ENCODE measurements around the gene EMCN. TPM values are rescaled to one million over a fixed set of nuclear protein-coding genes. Genes with fewer than 3 reads are reported as not detected.
A peak's percentile ranks its signal among the peaks of the same experiment; 100 is the strongest.

The EMCN gene
- polyA plus RNA-seq, 2 of the 4 experiments (the other 2 are of a cell fraction) = not detected

GRCh38 chr4:100461807-100462605, 55.8 kb downstream of the EMCN start:
- no peak for FAIRE-seq

GRCh38 chr4:100450449-100450848, 67.4 kb downstream of the EMCN start:
- CTCF ChIA-PET = no interaction called here
- no peak overlapping the region for H3K27ac ChIP-seq
- 34% methylated on average over 2 of the region's 2 CpGs for WGBS (ENCODE audit: missing lambda C conversion rate)
- DNase-seq (ENCODE audit: low read depth in 1 of 2, low spot score in 1 of 2) = no peak
- no peak for TF ChIP-seq ZFP36 (IDR thresholded peaks at IDR 0.05; ENCODE audit: borderline replicate concordance, partially characterized antibody)
- TF ChIP-seq EHMT2 (IDR thresholded peaks at IDR 0.05; ENCODE audit: low read depth) = no peak
- no peak for TF ChIP-seq HMGXB4 (CRISPR knock-in tag; IDR thresholded peaks at IDR 0.05; ENCODE audit: borderline replicate concordance)
- no peak for TF ChIP-seq RFX5 (IDR thresholded peaks at IDR 0.05)
- TF ChIP-seq MAX (IDR thresholded peaks at IDR 0.05) = no peak
- TF ChIP-seq POLR2AphosphoS2 (conservative IDR thresholded peaks at IDR 0.05; ENCODE audit: low read length) = no peak
- TF ChIP-seq CBX8 (IDR thresholded peaks at IDR 0.05) = no peak
- TF ChIP-seq TFCP2L1 (CRISPR knock-in tag; IDR thresholded peaks at IDR 0.05) = no peak
- no peak for TF ChIP-seq RCOR1 (IDR thresholded peaks at IDR 0.05; ENCODE audit: low read depth, low read length)
- TF ChIP-seq SREBF2 (IDR thresholded peaks at IDR 0.05) = no peak
- TF ChIP-seq RNF2 (IDR thresholded peaks at IDR 0.05; ENCODE audit: borderline replicate concordance, low read depth) = no peak
- no peak for TF ChIP-seq HOXB13 (CRISPR knock-in tag; IDR thresholded peaks at IDR 0.05; ENCODE audit: low read depth)
- H3K4me1 ChIP-seq = no peaks in the 10 kb centered on the region
- FAIRE-seq = no peak
- POLR2A ChIA-PET = no interaction called here
- H3K9me3 ChIP-seq = no peaks in the 10 kb centered on the region
- no peak overlapping the region for H3K4me3 ChIP-seq
- H3K4me2 ChIP-seq = no peak overlapping the region
- no peak for ATAC-seq

More at GRCh38 chr4:100461807-100462605, 55.8 kb downstream of the EMCN start:
- WGBS (ENCODE audit: missing lambda C conversion rate) = 18% methylated on average over 5 of the region's 5 CpGs
- Histone ChIP-seq H3K27ac (no peak overlapping the region), H3K4me3 (no peak overlapping the region), H3K9me3 (no peaks in the 10 kb centered on the region), H3K4me1 (no peaks in the 10 kb centered on the region), H3K4me2 (peak overlapping the region; percentile 38; the same call in 2 of the 3 replicates)
- TF ChIP-seq HOXB13 (CRISPR knock-in tag; IDR thresholded peaks at IDR 0.05; ENCODE audit: low read depth) (no peak), BCL3 (IDR thresholded peaks at IDR 0.05) (no peak), SMC3 (IDR thresholded peaks at IDR 0.05) (no peak), EHF (CRISPR knock-in tag; IDR thresholded peaks at IDR 0.05) (no peak), TFCP2L1 (CRISPR knock-in tag; IDR thresholded peaks at IDR 0.05) (no peak), NPAS2 (CRISPR knock-in tag; IDR thresholded peaks at IDR 0.05; ENCODE audit: borderline replicate concordance) (no peak), MAZ (IDR thresholded peaks at IDR 0.05; ENCODE audit: borderline replicate concordance, low read depth, low read length) (no peak), TP53 (CRISPR knock-in tag; IDR thresholded peaks at IDR 0.05) (no peak), ZC3H11A (IDR thresholded peaks at IDR 0.05) (no peak), CEBPB (IDR thresholded peaks at IDR 0.05) (no peak), ELK1 (IDR thresholded peaks at IDR 0.05; ENCODE audit: low read depth, low read length) (no peak), RFX5 (IDR thresholded peaks at IDR 0.05) (no peak), ZNF302 (CRISPR knock-in tag; IDR thresholded peaks at IDR 0.05) (no peak), GATA3 (IDR thresholded peaks at IDR 0.05; ENCODE audit: borderline replicate concordance) (no peak), NFE2L2 (conservative IDR thresholded peaks at IDR 0.05; ENCODE audit: low read length) (no peak), ATOH8 (CRISPR knock-in tag; IDR thresholded peaks at IDR 0.05; ENCODE audit: low read depth) (no peak)
- DNase-seq (ENCODE audit: low read depth in 1 of 2, low spot score in 1 of 2) (peak in 1 of 2 experiments; percentile 34), ATAC-seq (no peak)
- POLR2A ChIA-PET = no interaction called here
- CTCF ChIA-PET = no interaction called here

Data from A549 (cell line).